ENCODE measurements around the gene NOXA1. TPM values are rescaled to one million over a fixed set of nuclear protein-coding genes. Genes with fewer than 3 reads are reported as not detected.

Gene NOXA1
- total and polyA plus RNA-seq, 2 of the 8 experiments (the other 6 are each of a cell fraction or from before 2014, with no cell fraction given): 0.34 to 0.91 TPM

DNA sequence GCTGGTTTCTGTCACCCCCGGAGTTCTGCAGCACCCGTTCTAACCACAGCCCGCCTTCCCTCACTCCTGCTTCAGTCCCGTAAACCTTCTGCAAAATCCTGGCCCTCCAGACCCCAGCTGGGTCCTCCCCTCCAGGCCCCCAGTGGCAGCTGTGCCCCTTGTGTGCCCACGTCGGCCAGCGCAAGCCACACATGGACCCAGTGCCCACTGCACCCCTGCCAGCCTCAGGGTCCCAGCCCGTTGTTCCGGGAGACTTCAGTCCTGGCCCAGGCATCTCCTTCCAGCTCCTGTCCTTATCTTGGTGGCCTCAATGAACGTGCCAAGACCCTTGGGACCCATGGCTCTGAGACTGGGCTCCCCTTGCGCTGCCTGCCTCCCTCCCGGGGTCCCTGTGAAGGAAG, 43.4 kb upstream of the NOXA1 start:
- Histone ChIP-seq H4K91ac (replicated peaks; ENCODE audit: insufficient read length, low read length) (no peak overlapping the region), H3K18ac (ENCODE audit: extremely low read depth, low read length) (no peak overlapping the region), H2BK20ac (ENCODE audit: low read length) (no peak overlapping the region), H2BK5ac (ENCODE audit: low read depth, low read length) (no peak overlapping the region), H2AK5ac (ENCODE audit: low read depth, low read length) (no peak overlapping the region), H2BK15ac (ENCODE audit: low read length) (no peak overlapping the region), H3K14ac (ENCODE audit: insufficient read length) (no peak overlapping the region), H3K36me3 (ENCODE audit: control insufficient read depth in 2 of 4, insufficient read depth in 4 of 4, low read length in 3 of 4) (no peaks in the 10 kb centered on the region), H3K79me2 (ENCODE audit: control insufficient read depth in 1 of 2, insufficient read depth in 2 of 2, low read length in 2 of 2) (no peaks in the 10 kb centered on the region), H3K56ac (replicated peaks; ENCODE audit: insufficient read length, low read depth, low read length) (no peak overlapping the region), H3K4me2 (ENCODE audit: insufficient read depth in 1 of 2, low read depth in 2 of 2, low read length in 2 of 2) (no peak overlapping the region), H2AFZ (ENCODE audit: low read length) (no peak overlapping the region), H3K9ac (replicated peaks in 1 of 4; ENCODE audit: extremely low read depth in 1 of 4, low read depth in 3 of 4, low read length in 3 of 4) (no peak overlapping the region), H3K23ac (ENCODE audit: insufficient read length) (no peak overlapping the region), H2BK120ac (replicated peaks; ENCODE audit: low read depth, low read length) (no peak overlapping the region), H3K4me3 (ENCODE audit: extremely low read depth in 1 of 4, insufficient read depth in 2 of 4, low read depth in 3 of 4, low read length in 4 of 4) (no peak overlapping the region), H3K79me1 (ENCODE audit: low read depth, low read length) (no peaks in the 10 kb centered on the region), H4K8ac (ENCODE audit: extremely low read depth, insufficient read depth, low read length) (no peak overlapping the region), H4K5ac (ENCODE audit: insufficient read length, low read depth, low read length) (no peak overlapping the region), H3K27ac (ENCODE audit: low read depth, low read length) (no peak overlapping the region), H2BK12ac (ENCODE audit: low read depth, low read length) (no peak overlapping the region), H3K23me2 (ENCODE audit: low read depth, low read length) (no peaks in the 10 kb centered on the region), H3K27me3 (replicated peaks in 1 of 4; ENCODE audit: control insufficient read depth in 3 of 4, extremely low read depth in 1 of 4, insufficient read depth in 3 of 4, low read length in 3 of 4) (0 out of 7 replicates have a peak, but pooled peaks cover 0 to 2% (median 0%) of the 10 kb centered on the region in 4 experiments), H3K9me3 (ENCODE audit: insufficient read depth in 2 of 2, low read depth in 1 of 2, low read length in 1 of 2) (no peaks in the 10 kb centered on the region), H3K4ac (replicated peaks; ENCODE audit: insufficient read length, low read depth, low read length) (no peak overlapping the region), H4K20me1 (replicated peaks in 1 of 2; ENCODE audit: control insufficient read depth in 1 of 2, insufficient read depth in 2 of 2, low read length in 2 of 2) (no peaks in the 10 kb centered on the region), H3K4me1 (replicated peaks in 1 of 4; ENCODE audit: control insufficient read depth in 3 of 4, insufficient read depth in 4 of 4, low read length in 3 of 4) (no peaks in the 10 kb centered on the region; a peak in 1 of 7 replicates)
- POLR2A ChIA-PET (ENCODE audit: partially characterized antibody): no interaction called here
- TF ChIP-seq CTBP2 (IDR thresholded peaks at IDR 0.05; ENCODE audit: borderline replicate concordance, insufficient read depth, insufficient read length, low read length): no peak
- TF ChIP-seq SIX5 (IDR thresholded peaks at IDR 0.05; ENCODE audit: low read depth, low read length): no peak
- TF ChIP-seq YY1 (IDR thresholded peaks at IDR 0.05; ENCODE audit: low read depth, low read length): no peak
- no peak for TF ChIP-seq GABPA (IDR thresholded peaks at IDR 0.05; ENCODE audit: borderline replicate concordance, insufficient read depth, low read length)
- TF ChIP-seq SIRT6 (IDR thresholded peaks at IDR 0.05; ENCODE audit: low read length): no peak
- no peak for TF ChIP-seq HDAC6 (IDR thresholded peaks at IDR 0.05; ENCODE audit: low read depth, low read length)
- no peak for TF ChIP-seq KDM1A (IDR thresholded peaks at IDR 0.05; ENCODE audit: borderline replicate concordance, low read length)
- TF ChIP-seq NRF1 (IDR thresholded peaks at IDR 0.05; ENCODE audit: low read depth, low read length): no peak
- FAIRE-seq (no peak), DNase-seq (ENCODE audit: low read depth in 1 of 2, low spot score in 2 of 2) (no peak)
- CTCF ChIA-PET (ENCODE audit: partially characterized antibody): no interaction called here
- WGBS, 2 experiments (ENCODE audit: extremely low coverage in 1 of 2, insufficient coverage in 1 of 2, insufficient read length in 1 of 2, insufficient replicate concordance in 2 of 2, low coverage in 1 of 2, low lambda C conversion rate in 2 of 2, missing lambda C conversion rate in 1 of 2): 93% methylated on average over 11 of the region's 12 CpGs; no CpG with 5 or more reads in 1 of the 2 experiments
